HG03571 (cell line): ENCODE measurements around the gene ENAH.
"Not testable (repeated sequence)": the region's sequence is repeated elsewhere in the genome, so short reads cannot be mapped to it uniquely, and the experiment has no call there.

ENCODE experiments used
- ATAC-seq: cut with Tn5 transposase; IDR thresholded peaks from one replicate; pipeline ENCODE4 v1.9.1; 2021; ENCODE audit not compliant: unreplicated experiment

Gene ENAH

GRCh38 chr1:225476100-225476511, 176.8 kb downstream of the ENAH start:
- no peak for ATAC-seq

DNA sequence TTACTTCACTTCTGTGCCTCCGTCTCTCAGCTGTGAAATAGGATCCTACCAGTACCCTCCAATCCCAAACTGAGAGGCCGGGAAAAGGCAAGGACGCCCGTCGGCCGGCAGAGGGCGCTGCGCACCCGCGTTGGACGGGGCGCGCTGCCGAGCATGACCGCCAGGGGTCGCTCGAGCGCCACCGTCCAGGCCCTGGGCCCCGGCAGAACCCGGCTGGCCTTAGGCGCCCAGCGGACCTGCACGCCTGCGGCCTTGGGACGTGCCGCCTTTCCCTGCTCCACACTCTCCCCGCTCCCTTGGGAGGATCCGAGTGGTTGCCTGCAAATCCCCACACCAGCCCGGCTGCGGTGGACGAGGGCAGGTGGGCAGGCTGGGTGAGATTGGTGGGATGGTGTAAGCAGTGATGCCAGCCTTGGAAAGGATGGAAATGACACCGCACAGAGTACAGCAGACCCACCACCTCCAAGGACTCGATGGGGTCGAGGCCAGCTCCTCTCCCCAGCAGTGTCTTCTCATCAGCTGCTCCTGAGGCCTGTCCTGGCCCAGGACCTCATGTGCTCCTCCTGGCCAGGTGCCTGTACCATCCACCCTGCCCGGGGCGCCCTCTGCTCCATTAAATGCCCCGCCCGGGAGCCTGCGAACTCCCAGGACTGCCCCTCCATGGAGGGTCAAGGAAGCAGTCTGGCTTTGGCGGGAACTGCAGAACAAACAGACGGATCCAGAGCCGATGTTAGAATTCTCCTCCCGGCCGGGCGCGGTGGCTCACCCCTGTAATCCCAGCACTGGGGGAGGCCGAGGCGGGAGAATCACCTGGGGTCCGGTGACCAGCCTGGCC, 177.7 kb downstream of the ENAH start:
- ATAC-seq = no peak

- ATAC-seq = no peak
Observed at GRCh38 chr1:225474439-225474985, 178.4 kb downstream of the ENAH start.

DNA sequence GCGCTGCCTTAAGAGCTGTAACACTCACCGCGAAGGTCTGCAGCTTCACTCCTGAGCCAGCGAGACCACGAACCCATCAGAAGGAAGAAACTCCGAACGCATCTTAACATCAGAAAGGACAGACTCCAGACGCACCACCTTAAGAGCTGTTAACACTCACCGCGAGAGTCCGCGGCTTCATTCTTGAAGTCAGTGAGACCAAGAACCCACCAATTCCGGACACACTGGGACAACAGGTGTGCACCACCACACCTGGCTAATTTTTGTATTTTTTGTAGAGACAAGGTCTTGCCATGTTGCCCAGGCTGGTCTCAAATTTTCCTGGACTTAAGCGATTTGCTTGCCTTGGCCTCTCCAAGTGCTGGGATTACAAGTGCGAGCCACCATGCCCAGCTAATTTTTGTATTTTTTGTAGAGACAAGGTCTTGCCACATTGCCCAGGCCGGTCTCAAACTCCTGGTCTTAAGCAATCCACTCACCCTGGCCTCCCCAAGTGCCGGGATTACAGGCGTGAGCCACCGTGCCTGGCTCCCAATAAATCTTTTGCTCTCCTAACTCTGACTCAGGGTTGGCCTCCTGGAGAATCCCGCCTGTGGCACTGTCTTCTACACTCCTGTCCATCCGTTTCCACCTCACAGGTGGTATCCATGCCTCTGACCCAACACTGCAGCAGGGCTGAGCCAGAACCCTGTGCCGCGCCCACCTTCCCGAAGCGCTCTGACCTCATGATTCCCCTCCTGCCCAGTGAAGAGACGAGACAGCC, 179.1 kb downstream of the ENAH start:
- ATAC-seq = not testable (repeated sequence)

- ATAC-seq = not testable (repeated sequence)
Observed at GRCh38 chr1:225473266-225473665, 179.7 kb downstream of the ENAH start.

DNA sequence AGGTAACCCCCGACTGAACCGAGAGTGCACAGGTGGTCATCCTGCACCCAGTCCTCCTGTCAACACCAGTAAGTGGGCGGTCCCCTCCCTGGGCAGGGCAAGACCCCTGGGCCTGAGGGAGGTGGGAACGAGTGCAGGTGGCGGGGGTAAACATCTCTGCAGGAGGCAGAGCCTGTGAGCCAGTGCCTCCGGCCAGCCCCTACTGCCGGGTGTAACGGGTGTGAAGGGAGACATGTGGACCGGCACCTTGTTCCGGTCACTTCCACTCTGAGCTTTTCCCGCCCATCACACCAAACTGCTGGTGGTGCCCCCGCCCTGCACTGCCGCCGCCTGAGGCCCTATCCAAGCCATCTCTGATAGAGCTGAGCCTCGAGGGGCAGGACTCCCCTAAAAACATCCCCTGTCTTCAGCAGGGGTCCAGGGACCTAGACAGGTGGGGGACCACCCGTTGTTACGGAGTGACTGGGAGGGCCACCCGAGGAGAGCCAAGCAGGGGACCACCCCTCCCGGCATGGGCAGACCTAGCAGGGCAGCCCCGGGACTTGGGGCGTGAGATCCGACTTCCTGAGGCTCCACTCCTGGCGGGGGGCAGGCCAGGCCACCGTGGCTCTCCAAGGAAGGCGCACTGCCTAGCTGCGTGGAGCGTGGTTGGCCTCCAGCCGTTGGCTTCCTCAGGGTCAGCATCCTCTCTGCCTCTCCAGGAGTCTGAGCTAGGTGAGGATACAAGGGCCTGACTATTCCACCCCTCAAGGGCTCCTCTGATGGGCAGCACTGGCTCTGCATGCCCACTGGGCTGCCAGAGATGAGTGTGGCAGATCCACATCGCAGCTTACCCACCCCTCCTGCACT, 181.2 kb downstream of the ENAH start:
- ATAC-seq = no peak

DNA sequence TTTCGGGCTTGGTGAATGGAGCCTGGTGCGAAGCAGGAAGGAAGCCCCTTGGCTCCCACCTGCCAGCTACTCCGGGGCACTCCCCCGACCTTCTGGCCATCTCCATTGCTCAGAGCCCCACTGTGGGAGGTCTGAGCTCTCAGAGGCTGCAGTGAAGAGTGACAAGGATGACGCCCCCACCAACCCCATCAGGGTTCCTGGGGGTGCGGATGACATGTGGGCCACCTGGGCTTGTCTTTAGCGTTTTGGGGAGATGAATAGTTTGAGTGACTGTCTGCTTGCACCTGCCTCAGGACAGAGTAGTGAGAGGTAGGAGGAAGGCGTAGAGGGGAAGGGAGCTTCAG, 181.8 kb downstream of the ENAH start:
- no peak for ATAC-seq

GRCh38 chr1:225470211-225471108, 182.5 kb downstream of the ENAH start:
- no peak for ATAC-seq

GRCh38 chr1:225469051-225469450, 183.9 kb downstream of the ENAH start:
- ATAC-seq = no peak

- ATAC-seq = no peak
Observed at GRCh38 chr1:225468270-225469020, 184.5 kb downstream of the ENAH start.

DNA sequence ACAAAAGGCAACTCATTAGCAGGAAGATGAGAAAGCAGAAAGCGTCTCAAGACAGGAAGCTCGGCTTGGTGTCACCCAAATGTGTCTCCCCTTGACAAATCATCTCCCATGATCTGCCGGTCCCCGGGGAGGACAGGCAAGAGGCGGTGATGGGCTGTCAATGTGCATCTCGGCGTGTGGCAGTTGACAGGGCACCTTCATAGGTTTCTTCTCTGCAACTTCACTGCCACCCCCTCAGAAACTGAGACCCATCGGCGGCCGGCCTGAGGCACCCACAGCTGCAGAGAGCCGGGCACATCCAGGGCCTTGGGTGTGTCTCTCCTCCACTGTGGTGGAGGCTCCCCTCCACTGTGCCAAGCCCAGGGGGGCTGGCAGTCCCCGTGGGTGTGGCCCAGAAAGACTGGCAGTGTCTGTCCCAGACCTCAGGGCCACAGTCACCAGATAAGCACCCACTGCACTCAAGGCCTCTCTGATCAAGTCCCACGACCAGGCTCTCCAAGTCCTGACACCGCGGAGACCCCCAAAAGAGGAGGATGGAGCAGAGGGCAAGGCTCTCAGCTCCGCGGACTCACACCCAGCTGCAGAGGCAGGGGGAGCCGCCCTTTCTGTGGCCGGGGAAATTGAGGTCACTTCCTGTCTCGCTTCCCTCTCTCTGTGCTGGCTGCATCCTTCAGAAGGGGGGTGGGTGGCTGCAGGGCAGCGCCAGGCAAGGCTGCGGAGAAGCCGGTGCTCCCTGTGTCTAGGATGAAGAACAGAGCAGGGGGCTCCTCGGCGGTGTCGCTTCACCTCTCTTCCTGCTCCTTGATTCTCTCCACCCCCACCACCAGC, 185.5 kb downstream of the ENAH start:
- ATAC-seq = peak; percentile 96

DNA sequence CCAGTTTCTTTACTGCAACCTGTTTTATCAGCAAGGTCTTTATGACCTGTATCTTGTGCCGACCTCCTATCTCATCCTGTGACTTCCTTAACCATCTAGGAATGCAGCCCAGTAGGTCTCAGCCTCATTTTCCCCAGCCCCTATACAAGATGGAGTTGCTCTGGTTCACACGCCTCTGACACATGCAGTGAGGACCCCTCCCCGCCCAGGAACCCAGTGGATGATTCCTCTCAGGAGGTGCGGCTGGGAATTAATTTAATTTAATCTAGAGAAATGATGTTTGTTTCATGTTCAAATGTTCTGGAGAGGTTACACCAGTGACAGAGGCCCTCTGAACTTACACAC, 186.1 kb downstream of the ENAH start:
- no peak for ATAC-seq

GRCh38 chr1:225465793-225466517, 187.0 kb downstream of the ENAH start:
- ATAC-seq = no peak

- ATAC-seq = no peak
Observed at GRCh38 chr1:225464851-225465792, 187.8 kb downstream of the ENAH start.

DNA sequence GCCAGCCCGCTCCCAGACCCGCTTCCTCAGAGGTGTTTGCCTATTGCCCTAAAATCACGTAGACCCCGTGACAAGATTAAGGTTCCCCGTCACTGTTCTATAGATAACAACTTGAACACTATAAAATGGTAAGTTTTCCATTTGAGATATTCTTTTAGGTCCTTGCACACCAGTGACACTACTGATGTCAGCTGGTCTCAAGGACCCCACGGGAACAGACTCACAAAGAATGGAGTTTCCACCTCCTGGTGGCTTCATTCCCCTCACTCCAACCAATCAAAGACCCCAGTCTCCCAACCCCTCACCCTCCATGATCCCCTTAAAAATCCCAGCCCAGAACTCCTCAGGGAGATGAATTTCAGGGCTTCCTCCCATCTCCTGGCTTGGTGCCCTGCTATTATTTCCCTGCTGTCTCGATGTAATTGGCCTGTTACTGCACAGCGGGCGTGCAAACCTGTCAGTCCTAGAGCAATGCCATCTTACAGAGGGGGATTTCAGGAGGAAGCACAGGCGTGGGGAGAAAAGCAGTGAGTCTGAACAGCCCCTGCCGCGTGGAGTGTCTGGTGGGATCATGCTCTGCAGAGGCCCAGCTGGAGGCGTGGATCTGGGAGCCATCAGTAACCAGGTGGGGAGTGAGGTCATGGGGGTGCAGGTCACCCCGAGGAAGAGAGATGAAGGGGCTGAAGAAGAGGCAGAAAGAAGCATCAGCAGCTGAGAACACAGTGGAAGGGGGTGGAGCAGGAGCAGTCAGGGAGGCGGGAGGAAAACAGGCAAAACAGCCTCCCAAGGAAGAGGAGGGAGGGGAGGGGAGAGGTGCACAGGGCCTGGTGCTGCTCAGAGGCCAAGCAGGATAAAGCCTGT, 190.0 kb downstream of the ENAH start:
- no peak for ATAC-seq

DNA sequence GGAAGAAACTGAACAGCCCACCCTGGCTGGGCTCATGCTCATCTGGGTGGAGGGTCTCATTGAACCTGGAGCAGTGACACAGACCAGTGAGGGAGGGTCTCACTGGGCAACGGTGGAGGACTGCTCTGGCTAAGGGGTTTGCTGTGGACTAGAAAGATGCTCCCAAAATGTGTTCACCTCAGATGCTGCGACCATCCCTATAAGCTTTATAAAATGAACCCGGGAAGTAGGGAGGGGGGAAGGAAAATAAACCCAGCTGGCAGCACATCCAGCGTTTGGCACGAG, 190.6 kb downstream of the ENAH start:
- ATAC-seq = no peak
